ENCODE results near the gene NEK7. TPM values are rescaled to one million over a fixed set of nuclear protein-coding genes. Genes with fewer than 3 reads are reported as not detected.

The NEK7 gene
- total RNA-seq, 6 donors from 2014 or later = 55.3 to 137 (median 112) TPM

DNA sequence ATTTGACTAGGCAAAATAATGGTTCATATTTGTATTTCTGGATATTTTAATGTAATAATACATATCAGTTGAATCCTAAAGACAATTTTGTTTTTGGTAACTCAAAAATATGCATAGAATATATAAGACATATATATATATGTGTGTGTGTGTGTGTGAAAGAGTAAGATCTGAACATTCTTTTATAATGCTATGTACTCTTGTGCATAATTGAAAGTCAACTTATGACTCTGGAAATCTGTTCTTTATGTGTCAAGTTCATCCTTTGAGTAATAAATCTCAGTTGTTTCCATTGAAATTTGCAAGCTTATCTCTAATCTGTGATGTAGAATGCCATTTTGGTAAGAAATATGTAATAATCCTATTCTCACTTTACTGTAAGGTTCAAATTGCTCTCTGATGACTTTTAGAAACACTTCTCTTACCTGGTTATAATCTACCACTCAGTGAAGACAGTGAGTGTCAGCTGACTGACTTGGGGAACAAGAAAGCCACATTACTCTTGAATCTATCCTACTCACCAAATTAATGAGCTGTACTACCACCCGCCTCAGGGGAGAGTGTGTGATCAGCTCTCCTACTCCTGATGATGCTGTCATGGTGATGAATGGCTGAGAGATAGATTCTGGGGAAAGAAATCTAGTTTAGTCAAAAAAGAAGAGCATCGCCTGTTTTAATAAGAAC is 15.0 kb upstream of the NEK7 start:
- no peak overlapping the region for H3K4me3 ChIP-seq
- 100% methylated on average over 2 of the region's 2 CpGs for WGBS, 2 donors

DNA sequence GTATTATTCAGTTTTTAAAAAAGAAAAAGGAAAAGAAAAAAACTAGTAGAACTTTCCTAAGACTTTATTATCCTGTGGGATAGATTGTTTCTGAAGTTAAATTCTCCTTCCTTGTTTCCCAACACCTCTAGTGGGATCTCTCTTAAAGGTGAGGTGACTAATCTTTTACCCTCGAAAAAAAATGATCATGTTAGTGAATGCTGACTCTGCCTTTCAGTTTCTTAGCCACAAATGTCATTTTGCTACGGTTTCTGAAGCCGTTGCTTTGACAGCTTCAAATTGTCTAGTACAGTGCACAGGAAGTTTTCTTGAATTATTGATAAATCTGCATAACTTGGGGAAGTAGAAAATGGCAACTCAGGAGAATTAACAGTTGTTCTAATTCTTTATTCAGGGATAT is 13.0 kb upstream of the NEK7 start:
- H3K27ac ChIP-seq = no peak overlapping the region

More for the DNA sequence above, 15.0 kb upstream of the NEK7 start:
- H3K27ac ChIP-seq = no peak overlapping the region
- ATAC-seq (ENCODE audit: low FRiP score in 2 of 2) (no peak), DNase-seq (no peak)
- H3K36me3 ChIP-seq = no peaks in the 10 kb centered on the region
- H3K9me3 ChIP-seq = no peaks in the 10 kb centered on the region
- H3K27me3 ChIP-seq = no peaks in the 10 kb centered on the region
- TF ChIP-seq EP300 (IDR thresholded peaks at IDR 0.05) (no peak), POLR2A (IDR thresholded peaks at IDR 0.05) (no peak)
- no peaks in the 10 kb centered on the region for H3K4me1 ChIP-seq

DNA sequence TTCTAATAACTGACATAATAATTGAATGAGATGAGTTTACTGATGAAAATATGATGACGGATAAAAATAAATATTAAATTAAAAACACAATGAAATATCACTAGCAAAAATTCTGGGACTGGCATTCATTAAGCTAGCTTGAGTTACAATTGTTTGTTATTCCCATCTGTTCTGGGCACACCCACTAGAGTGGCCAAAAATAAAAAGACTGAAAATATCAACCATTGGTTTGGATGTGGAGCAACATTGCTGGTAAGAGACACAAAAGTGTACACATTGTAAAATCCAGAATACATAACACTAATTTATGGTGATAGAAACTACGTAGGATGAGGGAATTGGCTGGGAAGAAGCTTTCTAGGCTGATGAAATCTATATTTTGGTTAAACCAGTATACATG is 9.6 kb upstream of the NEK7 start:
- no peak overlapping the region for H3K4me3 ChIP-seq
- ATAC-seq (ENCODE audit: low FRiP score in 2 of 2) = no peak
- no peaks in the 10 kb centered on the region for H3K27me3 ChIP-seq
- TF ChIP-seq, protein P1, sequence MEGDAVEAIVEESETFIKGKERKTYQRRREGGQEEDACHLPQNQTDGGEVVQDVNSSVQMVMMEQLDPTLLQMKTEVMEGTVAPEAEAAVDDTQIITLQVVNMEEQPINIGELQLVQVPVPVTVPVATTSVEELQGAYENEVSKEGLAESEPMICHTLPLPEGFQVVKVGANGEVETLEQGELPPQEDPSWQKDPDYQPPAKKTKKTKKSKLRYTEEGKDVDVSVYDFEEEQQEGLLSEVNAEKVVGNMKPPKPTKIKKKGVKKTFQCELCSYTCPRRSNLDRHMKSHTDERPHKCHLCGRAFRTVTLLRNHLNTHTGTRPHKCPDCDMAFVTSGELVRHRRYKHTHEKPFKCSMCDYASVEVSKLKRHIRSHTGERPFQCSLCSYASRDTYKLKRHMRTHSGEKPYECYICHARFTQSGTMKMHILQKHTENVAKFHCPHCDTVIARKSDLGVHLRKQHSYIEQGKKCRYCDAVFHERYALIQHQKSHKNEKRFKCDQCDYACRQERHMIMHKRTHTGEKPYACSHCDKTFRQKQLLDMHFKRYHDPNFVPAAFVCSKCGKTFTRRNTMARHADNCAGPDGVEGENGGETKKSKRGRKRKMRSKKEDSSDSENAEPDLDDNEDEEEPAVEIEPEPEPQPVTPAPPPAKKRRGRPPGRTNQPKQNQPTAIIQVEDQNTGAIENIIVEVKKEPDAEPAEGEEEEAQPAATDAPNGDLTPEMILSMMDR (IDR thresholded peaks at IDR 0.05) = no peak
- TF ChIP-seq EP300 (IDR thresholded peaks at IDR 0.05) = no peak
- no peak for TF ChIP-seq POLR2A (IDR thresholded peaks at IDR 0.05)
- TF ChIP-seq POLR2AphosphoS5 (IDR thresholded peaks at IDR 0.05) = no peak
- WGBS, 2 donors = 89 to 95% methylated on average over 2 of the region's 2 CpGs
- no peak for DNase-seq
- peaks cover 0 to 9% (median 0%) of the 10 kb centered on the region in 4 donors for H3K4me1 ChIP-seq
- H3K27ac ChIP-seq = no peak overlapping the region
- H3K36me3 ChIP-seq = no peaks in the 10 kb centered on the region
- H3K9me3 ChIP-seq = no peaks in the 10 kb centered on the region

More for the DNA sequence above, 13.0 kb upstream of the NEK7 start:
- WGBS, 2 donors = 48 to 49% methylated on average over 3 of the region's 3 CpGs
- Histone ChIP-seq H3K36me3 (no peaks in the 10 kb centered on the region), H3K9me3 (no peaks in the 10 kb centered on the region), H3K4me1 (no peaks in the 10 kb centered on the region), H3K4me3 (no peak overlapping the region), H3K27me3 (no peaks in the 10 kb centered on the region)
- ATAC-seq (ENCODE audit: low FRiP score in 2 of 2) (no peak), DNase-seq (no peak)
- TF ChIP-seq EP300 (IDR thresholded peaks at IDR 0.05) (no peak), POLR2AphosphoS5 (IDR thresholded peaks at IDR 0.05) (no peak), POLR2A (IDR thresholded peaks at IDR 0.05) (no peak)
- TF ChIP-seq, protein P1 (IDR thresholded peaks at IDR 0.05) = no peak

DNA sequence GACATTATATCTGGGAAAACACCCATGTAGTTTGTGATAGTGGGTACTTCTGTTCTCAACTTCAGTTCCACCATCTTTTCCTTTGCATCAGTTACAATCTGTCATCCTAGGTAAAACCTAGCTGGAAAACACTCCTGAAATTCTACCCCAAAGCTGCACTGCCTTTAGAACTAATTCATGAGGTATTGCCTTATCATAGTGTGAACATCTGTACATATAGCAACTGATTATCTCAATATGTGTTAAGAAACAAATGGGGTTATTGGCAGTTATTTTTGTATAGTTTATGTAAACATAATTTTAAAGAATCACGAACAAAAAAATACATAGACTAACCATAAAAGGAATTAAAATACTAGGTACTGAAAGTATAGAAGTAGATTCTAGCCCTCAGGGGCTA is 6.4 kb upstream of the NEK7 start:
- H3K36me3 ChIP-seq = no peaks in the 10 kb centered on the region
- no peaks in the 10 kb centered on the region for H3K9me3 ChIP-seq
- 68 to 83% methylated on average over 1 of the region's 1 CpG for WGBS, 2 donors
- no peak for TF ChIP-seq POLR2A (IDR thresholded peaks at IDR 0.05)
- no peak for TF ChIP-seq POLR2AphosphoS5 (IDR thresholded peaks at IDR 0.05)
- TF ChIP-seq, protein P1 (IDR thresholded peaks at IDR 0.05) = no peak
- no peak for TF ChIP-seq EP300 (IDR thresholded peaks at IDR 0.05)
- no peaks in the 10 kb centered on the region for H3K27me3 ChIP-seq
- no peak overlapping the region for H3K27ac ChIP-seq
- H3K4me1 ChIP-seq = peaks cover 0 to 12% (median 4%) of the 10 kb centered on the region in 4 donors
- DNase-seq (no peak), ATAC-seq (ENCODE audit: low FRiP score in 2 of 2) (no peak)
- H3K4me3 ChIP-seq = no peak overlapping the region

DNA sequence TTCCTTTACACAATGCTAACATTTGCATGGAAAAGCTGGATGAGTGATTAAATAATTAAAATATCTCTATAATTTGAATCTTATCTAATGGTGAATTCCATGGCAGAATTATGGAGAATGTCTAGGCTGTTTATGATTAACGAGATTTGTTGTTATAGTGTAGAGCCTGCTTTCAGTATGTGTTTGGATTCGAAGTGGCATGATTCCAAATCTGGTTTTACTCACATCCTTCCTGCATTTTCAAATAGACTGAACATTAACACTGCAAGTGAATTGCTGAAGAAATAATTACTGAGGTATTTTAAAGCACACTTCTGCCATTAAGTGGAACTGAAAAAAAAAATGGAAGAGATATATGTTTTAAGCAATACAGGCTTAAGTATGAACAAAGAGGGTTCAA is 5.1 kb upstream of the NEK7 start:
- peaks cover 0 to 12% (median 4%) of the 10 kb centered on the region in 4 donors for H3K4me1 ChIP-seq
- H3K36me3 ChIP-seq = no peaks in the 10 kb centered on the region
- DNase-seq = no peak
- 14 to 21% methylated on average over 2 of the region's 2 CpGs for WGBS, 2 donors
- no peak overlapping the region for H3K4me3 ChIP-seq
- no peaks in the 10 kb centered on the region for H3K9me3 ChIP-seq
- ATAC-seq (ENCODE audit: low FRiP score in 2 of 2) = no peak
- H3K27me3 ChIP-seq = no peaks in the 10 kb centered on the region
- no peak overlapping the region for H3K27ac ChIP-seq
- no peak for TF ChIP-seq POLR2AphosphoS5 (IDR thresholded peaks at IDR 0.05)
- TF ChIP-seq, protein P1 (IDR thresholded peaks at IDR 0.05) = no peak
- no peak for TF ChIP-seq POLR2A (IDR thresholded peaks at IDR 0.05)
- TF ChIP-seq EP300 (IDR thresholded peaks at IDR 0.05) = no peak

Data from upper lobe of left lung (tissue), 6 donors.